ENCODE data around the gene APBA2. TPM values are rescaled to one million over a fixed set of nuclear protein-coding genes. Genes with fewer than 3 reads are reported as not detected.

Gene APBA2
- total RNA-seq, 2 experiments from 2014 or later: not detected

DNA sequence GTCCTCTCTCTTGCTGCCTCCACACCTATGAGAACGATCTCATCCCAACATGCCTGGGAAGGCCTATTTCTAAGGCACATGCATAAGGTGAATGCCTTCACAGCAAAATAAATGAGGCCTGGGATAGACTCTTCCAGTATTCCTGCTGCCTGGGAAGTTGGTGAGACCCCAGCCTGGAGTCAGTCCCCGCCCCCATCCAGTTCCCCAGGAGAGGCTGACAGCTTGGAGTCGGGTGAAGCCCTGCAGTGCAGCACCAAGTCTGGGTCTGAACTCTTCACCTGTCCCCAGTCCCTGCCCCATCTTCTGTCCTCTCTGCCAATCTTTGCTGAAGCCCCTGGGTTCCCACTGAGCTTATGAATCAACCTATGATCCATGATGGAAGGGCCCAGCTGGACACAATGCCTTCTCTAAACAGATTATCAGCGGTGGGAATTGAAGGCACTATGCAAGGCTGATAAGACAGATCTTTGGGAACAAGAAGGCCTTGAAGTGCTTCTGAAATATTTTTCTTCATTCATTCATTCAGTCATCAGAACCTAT, 10.2 kb upstream of the APBA2 start:
- H3K9me3 ChIP-seq (ENCODE audit: low read length): no peaks in the 10 kb centered on the region
- BruUV-seq (replicated peaks): no TSS peak
- no peaks in the 10 kb centered on the region for H3K9me2 ChIP-seq (ENCODE audit: insufficient read depth, low read length)
- ChIA-PET POLR2A (no interaction called here), CTCF (ENCODE audit: unreplicated experiment) (no interaction called here)
- H3K79me2 ChIP-seq (ENCODE audit: insufficient read depth, low read depth, low read length): no peaks in the 10 kb centered on the region
- H2AFZ ChIP-seq (ENCODE audit: low read length): no peak overlapping the region
- H3K36me3 ChIP-seq (ENCODE audit: insufficient read depth, low read length): no peaks in the 10 kb centered on the region
- no peaks in the 10 kb centered on the region for H3K4me1 ChIP-seq (ENCODE audit: insufficient read depth, low read length, poor library complexity, severe bottlenecking)
- H4K20me1 ChIP-seq (ENCODE audit: insufficient read depth, low read length): no peaks in the 10 kb centered on the region
- no peak overlapping the region for H3K4me2 ChIP-seq (ENCODE audit: low read length)
- H3K4me3 ChIP-seq (ENCODE audit: low read depth, low read length, poor library complexity, severe bottlenecking): no peak overlapping the region
- DNase-seq (ENCODE audit: low spot score): no peak
- no peak for TF ChIP-seq EZH2phosphoT487 (IDR thresholded peaks at IDR 0.05; ENCODE audit: borderline replicate concordance, low read depth, low read length)
- TF ChIP-seq, protein P1, sequence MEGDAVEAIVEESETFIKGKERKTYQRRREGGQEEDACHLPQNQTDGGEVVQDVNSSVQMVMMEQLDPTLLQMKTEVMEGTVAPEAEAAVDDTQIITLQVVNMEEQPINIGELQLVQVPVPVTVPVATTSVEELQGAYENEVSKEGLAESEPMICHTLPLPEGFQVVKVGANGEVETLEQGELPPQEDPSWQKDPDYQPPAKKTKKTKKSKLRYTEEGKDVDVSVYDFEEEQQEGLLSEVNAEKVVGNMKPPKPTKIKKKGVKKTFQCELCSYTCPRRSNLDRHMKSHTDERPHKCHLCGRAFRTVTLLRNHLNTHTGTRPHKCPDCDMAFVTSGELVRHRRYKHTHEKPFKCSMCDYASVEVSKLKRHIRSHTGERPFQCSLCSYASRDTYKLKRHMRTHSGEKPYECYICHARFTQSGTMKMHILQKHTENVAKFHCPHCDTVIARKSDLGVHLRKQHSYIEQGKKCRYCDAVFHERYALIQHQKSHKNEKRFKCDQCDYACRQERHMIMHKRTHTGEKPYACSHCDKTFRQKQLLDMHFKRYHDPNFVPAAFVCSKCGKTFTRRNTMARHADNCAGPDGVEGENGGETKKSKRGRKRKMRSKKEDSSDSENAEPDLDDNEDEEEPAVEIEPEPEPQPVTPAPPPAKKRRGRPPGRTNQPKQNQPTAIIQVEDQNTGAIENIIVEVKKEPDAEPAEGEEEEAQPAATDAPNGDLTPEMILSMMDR (conservative IDR thresholded peaks at IDR 0.05; ENCODE audit: low read length): no peak
- intact Hi-C loops (cut with micrococcal nuclease; ENCODE audit: unreplicated experiment): no loop called here
- H3K27ac ChIP-seq (ENCODE audit: low read depth, low read length, poor library complexity, severe bottlenecking): no peak overlapping the region

DNA sequence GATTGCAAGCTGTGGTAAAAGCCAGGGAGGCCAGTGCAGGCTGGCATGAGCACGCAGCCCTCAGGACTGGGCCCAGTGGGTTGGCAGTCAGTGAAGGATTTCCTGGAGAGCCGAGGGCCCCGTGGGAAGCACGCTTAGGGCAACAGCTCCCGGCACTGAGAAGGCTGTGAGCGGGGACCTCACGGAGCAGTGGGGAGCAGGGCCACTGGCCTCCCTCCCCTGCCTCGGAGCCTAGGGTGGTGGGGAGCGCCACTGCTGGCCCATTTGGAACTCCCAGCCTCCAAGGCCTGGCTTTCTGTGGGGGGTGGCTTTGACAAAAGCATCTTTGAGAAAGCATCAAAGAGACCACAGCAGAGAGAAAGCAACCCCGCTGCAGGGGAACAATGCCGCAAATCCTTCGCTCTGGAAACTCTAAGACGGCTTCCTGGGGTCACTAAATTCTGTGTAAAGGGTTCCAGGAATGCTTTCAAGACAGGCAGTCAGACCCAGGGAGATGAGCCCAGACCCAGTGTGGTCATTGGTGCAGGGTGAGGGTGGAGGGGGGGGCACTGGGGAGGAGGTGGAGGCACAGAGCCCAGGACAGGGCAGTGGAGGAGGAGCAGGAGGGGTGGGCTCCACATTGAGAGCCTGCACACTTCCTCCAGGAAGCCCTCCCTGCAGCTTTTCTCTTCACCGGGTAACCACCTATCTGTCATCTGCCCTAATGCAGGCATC, 9.5 kb upstream of the APBA2 start:
- intact Hi-C loops (cut with micrococcal nuclease; ENCODE audit: unreplicated experiment): no loop called here
- Histone ChIP-seq H3K36me3 (ENCODE audit: insufficient read depth, low read length) (no peaks in the 10 kb centered on the region), H3K27ac (ENCODE audit: low read depth, low read length, poor library complexity, severe bottlenecking) (no peak overlapping the region), H3K4me3 (ENCODE audit: low read depth, low read length, poor library complexity, severe bottlenecking) (no peak overlapping the region), H2AFZ (ENCODE audit: low read length) (no peak overlapping the region), H3K9me2 (ENCODE audit: insufficient read depth, low read length) (no peaks in the 10 kb centered on the region), H3K9me3 (ENCODE audit: low read length) (no peaks in the 10 kb centered on the region), H4K20me1 (ENCODE audit: insufficient read depth, low read length) (no peaks in the 10 kb centered on the region), H3K79me2 (ENCODE audit: insufficient read depth, low read depth, low read length) (no peaks in the 10 kb centered on the region), H3K4me1 (ENCODE audit: insufficient read depth, low read length, poor library complexity, severe bottlenecking) (no peaks in the 10 kb centered on the region), H3K4me2 (ENCODE audit: low read length) (no peak overlapping the region)
- TF ChIP-seq, protein P1 (conservative IDR thresholded peaks at IDR 0.05; ENCODE audit: low read length): no peak
- TF ChIP-seq EZH2phosphoT487 (IDR thresholded peaks at IDR 0.05; ENCODE audit: borderline replicate concordance, low read depth, low read length): no peak
- POLR2A ChIA-PET: no interaction called here
- CTCF ChIA-PET (ENCODE audit: unreplicated experiment): no interaction called here
- no peak for DNase-seq (ENCODE audit: low spot score)
- BruUV-seq (replicated peaks): no TSS peak

DNA sequence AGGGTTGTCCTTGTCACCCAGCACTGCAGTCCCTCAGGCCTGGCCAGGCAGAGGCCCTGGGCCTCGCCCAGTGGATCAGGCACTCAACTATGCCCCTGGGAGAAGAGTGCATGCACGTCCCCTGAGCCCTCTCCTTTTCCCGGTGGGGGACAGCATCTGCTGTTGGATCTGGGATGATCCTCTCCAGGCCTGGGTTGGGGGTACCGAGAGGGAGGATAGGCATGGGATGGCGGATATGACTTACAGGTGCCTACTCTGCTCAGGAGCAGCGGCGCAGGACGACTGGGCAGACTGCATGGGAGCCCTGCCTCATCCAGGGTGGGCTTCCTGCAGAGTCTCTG, 9.0 kb upstream of the APBA2 start:
- TF ChIP-seq, protein P1 (conservative IDR thresholded peaks at IDR 0.05; ENCODE audit: low read length): no peak
- TF ChIP-seq EZH2phosphoT487 (IDR thresholded peaks at IDR 0.05; ENCODE audit: borderline replicate concordance, low read depth, low read length): no peak
- H3K27ac ChIP-seq (ENCODE audit: low read depth, low read length, poor library complexity, severe bottlenecking): no peak overlapping the region
- no peaks in the 10 kb centered on the region for H3K4me1 ChIP-seq (ENCODE audit: insufficient read depth, low read length, poor library complexity, severe bottlenecking)
- no peaks in the 10 kb centered on the region for H3K9me2 ChIP-seq (ENCODE audit: insufficient read depth, low read length)
- ChIA-PET POLR2A (interaction anchor here (0.7 kb wide), 1 partner anchor 60 kb away, joined by 3 read pairs; no protein-coding TSS in a partner anchor), CTCF (ENCODE audit: unreplicated experiment) (no interaction called here)
- intact Hi-C loops (cut with micrococcal nuclease; ENCODE audit: unreplicated experiment): no loop called here
- no TSS peak for BruUV-seq (replicated peaks)
- no peaks in the 10 kb centered on the region for H3K36me3 ChIP-seq (ENCODE audit: insufficient read depth, low read length)
- H3K79me2 ChIP-seq (ENCODE audit: insufficient read depth, low read depth, low read length): no peaks in the 10 kb centered on the region
- H4K20me1 ChIP-seq (ENCODE audit: insufficient read depth, low read length): no peaks in the 10 kb centered on the region
- no peak overlapping the region for H3K4me3 ChIP-seq (ENCODE audit: low read depth, low read length, poor library complexity, severe bottlenecking)
- H3K4me2 ChIP-seq (ENCODE audit: low read length): no peak overlapping the region
- H3K9me3 ChIP-seq (ENCODE audit: low read length): no peaks in the 10 kb centered on the region
- H2AFZ ChIP-seq (ENCODE audit: low read length): no peak overlapping the region
- no peak for DNase-seq (ENCODE audit: low spot score)

Data from OCI-LY7 (cell line).